Stimulated activated CD4-positive, alpha-beta T cell treated with anti-CD3 and anti-CD28 coated beads, TNF-alpha, amount 100 ng/mL, for 24 hours (primary cell): Measurements from ENCODE around the gene TP53I11.

Experiments used
- DNase-seq, 3 experiments: peaks; one replicate each; pipeline ENCODE4 v3.0.0-alpha.2; 2020; ENCODE audit warnings: low read depth in 3 of 3

The TP53I11 gene

DNA sequence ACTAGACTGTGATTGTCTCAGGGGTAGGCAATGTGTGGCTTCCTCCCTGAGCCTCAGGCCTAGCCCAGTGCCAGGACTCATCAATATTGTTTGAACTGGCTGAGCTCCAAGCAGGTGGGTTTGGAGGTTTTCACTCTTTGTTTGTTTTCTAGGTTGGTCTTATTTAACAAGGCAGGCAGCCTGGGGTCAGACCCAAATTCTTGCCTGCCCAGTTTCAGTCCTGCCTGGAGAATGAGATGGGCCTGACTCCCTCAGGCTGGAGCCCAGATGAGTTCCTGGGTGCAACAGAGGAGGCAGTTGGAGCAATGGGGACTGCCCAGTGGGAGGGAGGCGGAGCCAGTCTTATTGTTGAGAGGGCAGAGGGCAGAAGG is 28.3 kb upstream of the TP53I11 start:
- DNase-seq, result no peak

DNA sequence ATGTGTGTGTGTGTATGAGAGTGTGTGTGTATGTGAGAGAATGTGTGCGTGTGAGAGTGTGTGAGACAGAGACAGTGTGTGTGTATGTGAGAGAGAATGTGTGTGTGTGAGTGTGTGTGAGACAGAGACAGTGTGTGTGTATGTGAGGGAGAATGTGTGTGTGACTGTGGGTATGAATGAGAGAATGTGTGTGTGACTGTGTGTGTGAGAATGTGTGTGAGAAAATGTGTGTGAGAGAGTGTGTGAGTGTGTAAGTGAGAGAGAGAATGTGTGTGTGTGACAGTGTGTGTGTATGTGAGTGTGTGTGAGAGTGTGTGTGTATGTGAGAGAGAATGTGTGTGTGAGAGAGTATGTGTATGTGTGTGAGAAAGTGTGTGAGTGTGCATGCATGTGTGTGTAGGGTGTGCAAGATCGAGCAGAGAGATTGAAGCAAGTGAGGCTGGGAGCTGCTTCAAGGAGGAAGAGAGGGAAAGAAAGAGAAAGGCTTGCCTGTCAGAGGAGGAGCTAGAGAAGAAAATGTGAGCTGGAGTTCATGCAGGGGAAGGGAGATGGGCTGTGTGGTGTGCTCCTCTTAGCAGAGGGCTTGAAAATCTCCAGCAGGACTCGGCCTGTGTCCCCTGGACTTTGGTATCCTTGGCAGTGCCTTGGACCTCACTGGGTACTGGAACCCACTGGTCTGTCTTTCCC is 27.7 kb upstream of the TP53I11 start:
- DNase-seq, result no peak

GRCh38 chr11:44977493-44977984 is 26.9 kb upstream of the TP53I11 start:
- DNase-seq, result no peak

GRCh38 chr11:44976576-44976975 is 25.9 kb upstream of the TP53I11 start:
- DNase-seq, result no peak

DNA sequence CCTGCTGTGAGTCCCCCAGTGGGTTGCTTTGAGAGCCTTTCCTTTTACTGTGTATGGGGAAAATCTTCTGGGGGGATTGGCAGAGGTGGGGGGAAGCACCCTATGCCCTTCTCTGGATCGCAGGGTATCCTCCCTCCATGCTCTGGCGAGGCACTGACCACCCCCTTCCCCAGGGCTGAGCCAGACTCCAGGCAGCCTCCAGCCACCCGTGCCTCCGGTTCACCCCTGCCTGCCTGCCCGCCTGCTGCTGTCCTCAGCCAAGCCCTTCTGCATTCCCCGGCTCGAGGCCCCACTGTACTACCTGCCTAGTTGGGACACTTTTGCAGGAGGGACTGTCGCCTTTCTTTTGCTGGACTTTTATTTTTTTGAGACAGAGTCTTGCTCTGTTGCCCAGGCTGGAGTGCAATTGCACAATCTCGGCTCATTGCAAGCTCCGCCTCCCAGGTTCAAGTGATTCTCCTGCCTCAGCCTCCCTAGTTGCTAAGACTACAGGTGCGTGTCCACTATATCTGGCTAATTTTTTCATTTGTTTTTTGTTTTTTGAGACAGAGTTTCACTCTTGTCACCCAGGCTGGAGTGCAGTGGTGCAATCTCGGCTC is 23.8 kb upstream of the TP53I11 start:
- DNase-seq, result no peak

DNA sequence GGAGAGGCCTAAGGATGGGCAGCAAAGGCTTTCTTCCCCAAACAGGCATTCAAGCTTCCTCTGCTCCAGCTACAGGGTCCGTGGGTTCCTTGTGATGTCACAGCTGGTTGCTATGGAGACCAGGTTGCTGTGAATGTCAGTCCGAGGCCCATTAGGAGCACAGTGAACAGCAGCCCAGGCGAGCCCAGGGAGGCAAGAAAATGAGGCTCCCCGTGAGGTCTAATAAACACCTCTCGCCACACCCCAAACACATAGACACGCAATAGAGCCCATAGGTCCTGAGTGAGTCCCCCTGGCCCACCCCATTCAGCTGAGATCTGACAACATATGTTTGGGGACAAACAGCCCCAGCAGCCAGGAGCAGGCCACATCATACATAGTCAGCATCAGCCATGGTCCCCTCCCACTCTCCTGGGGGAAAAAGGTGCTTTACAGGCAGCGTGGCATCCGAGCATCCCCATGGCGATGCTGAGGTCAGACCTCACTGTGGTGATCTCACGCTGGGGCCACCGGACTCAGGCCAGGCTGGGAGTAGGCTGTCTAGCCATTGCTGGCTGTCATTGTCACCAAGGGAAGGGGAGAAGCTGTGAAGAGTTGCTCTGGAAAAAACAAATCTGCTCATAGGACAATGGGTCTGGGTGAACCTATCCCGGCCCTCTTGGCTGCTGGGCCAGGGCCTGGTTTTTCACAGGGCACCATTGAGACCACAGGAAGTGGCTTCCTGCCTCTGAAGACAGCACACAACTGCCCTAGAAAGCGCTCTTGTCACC is 23.1 kb upstream of the TP53I11 start:
- DNase-seq, result no peak

DNA sequence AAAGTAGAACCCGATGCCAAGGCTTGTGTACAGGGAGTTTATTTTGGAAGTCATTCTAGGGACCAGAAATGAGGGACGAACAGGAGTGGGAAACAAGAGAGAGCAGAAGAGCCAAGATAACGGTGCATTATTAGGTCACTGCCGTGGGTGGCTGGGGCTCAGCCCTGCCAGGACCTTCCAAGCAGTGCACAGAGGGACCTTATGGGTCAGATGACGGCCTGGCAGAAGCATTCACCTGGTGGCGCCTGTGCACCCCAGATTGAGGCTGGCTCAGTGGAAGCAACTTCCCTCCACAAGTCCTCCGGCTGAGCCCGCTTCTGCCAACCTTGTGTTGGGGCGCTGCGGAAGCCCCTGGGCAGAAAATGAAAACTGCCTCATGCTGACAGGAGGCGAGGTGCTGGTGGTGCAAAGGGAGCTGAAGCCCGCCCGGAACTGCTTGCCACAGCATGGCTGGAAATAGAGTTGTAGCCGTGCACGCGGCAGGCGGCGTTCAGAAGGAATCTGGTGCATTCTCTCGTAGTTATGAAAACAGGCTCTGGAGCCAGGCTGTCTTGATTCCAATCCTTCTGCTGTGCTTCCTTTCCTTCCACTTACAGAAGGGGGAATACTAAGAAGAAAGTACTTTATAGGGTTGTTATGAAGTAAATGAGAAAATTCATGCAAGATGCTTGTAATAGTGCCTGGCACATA is 22.2 kb upstream of the TP53I11 start:
- DNase-seq, result no peak

DNA sequence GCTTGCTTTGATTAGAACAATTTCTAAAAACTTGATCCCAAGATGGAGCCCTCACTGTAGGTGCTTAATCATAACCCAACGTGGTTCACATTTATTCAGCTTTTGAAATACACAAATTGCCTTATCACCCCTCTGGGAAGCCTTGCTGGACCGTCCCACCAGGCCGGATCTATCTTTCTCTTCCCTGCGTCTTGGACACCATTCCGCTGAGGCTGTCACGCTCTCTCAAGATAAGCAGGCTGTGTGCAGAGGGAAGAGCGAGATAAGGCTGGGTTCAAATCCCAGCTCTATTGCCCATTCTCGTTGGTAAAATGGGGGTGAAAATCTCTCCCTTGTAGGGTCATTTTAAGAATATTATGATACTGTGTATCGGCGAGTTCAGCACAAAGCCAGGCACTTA is 20.5 kb upstream of the TP53I11 start:
- DNase-seq, result no peak

GRCh38 chr11:44970293-44970692 is 19.6 kb upstream of the TP53I11 start:
- DNase-seq, result no peak

GRCh38 chr11:44969651-44970252 is 19.1 kb upstream of the TP53I11 start:
- DNase-seq, result no peak

GRCh38 chr11:44968510-44968909 is 17.8 kb upstream of the TP53I11 start:
- DNase-seq, result no peak

DNA sequence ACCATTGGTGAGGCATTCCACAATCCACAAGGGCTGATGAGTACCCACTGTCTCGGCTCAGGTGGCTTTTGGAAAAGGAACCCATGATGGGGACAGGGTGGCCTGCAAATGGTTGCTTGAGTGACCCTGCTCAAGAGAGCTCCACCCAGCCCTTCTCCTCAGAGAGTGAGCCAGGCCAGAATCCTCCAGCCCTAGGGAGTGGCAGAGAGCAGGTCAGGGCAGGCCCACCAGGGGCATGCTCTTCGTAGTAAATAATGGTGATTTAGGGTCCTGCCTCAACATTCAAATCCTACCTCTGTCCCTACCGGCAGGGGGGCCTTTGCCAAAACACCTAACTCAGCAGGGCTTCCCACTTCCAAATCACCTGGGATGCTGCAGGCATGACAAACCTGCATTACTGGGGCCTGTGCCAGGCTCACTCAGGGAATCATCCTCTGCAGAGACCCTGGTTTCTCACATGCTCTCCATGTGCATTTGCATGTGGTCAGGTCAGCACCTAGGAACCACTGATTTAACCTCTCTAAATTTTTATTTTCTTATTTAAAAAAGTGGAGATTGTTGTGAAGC is 17.3 kb upstream of the TP53I11 start:
- DNase-seq, result no peak

DNA sequence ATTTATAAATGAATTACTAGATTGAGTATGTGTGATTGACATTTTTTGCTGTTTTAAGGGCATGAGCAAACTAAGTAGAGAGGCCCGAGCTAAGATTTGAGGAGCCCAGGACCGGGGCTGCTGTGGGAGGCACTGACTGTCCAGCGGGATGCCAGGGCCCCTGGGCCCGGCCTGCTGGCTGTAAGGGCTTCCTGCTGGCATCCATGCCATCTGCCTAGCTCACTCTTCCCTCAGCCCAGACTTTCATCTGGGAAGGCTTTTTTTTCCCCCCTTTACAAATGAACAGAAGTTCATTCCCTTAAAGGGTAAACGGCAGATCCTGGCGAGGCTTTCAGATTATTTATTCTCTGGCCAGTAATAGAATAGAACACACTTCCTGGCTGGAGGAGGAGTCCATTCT is 16.0 kb upstream of the TP53I11 start:
- no peak for DNase-seq

GRCh38 chr11:44964526-44965209 is 14.0 kb upstream of the TP53I11 start:
- no peak for DNase-seq

- no peak for DNase-seq
These were observed 13.3 kb upstream of the TP53I11 start for GRCh38 chr11:44963948-44964347.

GRCh38 chr11:44963136-44963535 is 12.5 kb upstream of the TP53I11 start:
- no peak for DNase-seq

GRCh38 chr11:44962464-44962863 is 11.8 kb upstream of the TP53I11 start:
- DNase-seq, result no peak

- DNase-seq, result no peak
These were observed 9.6 kb upstream of the TP53I11 start for GRCh38 chr11:44960200-44960845.

GRCh38 chr11:44959064-44959463 is 8.4 kb upstream of the TP53I11 start:
- DNase-seq, result no peak

- DNase-seq, result no peak
These were observed 7.3 kb upstream of the TP53I11 start for GRCh38 chr11:44957776-44958564.
